Keratinocyte (primary cell): ENCODE results near the gene CACNG4.

Source experiments
- EZH2 ChIP-seq: IDR thresholded peaks from one replicate; pipeline ENCODE4 v1.6.1; 2012; ENCODE audit warnings: inconsistent platforms, mild to moderate bottlenecking, low read length, moderate library complexity
- TF ChIP-seq, protein P1 (sequence below), 3 experiments: IDR thresholded peaks in 1 of 3; conservative IDR thresholded peaks in 1 of 3; optimal IDR thresholded peaks in 1 of 3; 2 replicates in 2 of 3; 3 replicates in 1 of 3; pipeline versions ENCODE3 to v1.5.1; 2011; ENCODE audit warnings: low read length in 3 of 3, mild to moderate bottlenecking in 3 of 3, moderate library complexity in 2 of 3, control low read depth in 1 of 3, inconsistent platforms in 1 of 3; ENCODE audit not compliant: insufficient read depth in 2 of 3; ENCODE audit errors: extremely low read depth in 1 of 3

DNA sequence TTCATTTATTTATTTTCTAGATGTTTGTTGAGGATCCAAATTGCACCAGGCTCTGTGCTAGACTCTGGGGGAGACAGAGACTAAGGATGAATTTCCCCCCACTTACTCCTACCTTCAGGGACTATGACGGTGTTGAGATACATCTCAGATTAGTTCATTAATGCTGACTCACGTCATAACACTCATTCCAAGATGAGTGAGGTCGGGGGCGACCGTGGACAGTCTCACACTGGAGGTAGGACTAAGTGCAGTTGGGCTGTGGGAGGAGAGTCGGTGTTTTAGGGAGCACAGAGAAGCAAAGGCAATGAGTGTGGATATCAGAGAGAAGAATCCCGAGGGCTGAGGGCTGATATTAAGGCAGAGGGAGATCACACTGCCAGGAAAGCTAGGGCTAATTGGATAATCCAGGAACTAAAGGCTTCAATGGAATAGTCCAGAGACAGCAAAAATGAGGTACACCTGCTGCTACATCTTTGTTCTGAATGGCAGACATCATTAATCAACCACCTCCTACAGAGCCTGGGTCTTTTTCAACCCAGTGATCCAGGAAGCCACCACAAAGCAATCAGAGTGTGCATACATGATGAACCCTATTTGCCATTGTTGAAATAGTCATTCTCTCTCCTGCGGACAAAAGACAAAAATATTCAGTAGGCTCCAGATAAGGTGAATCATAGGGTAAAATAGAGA, 38.6 kb upstream of the CACNG4 start:
- TF ChIP-seq, protein P1, sequence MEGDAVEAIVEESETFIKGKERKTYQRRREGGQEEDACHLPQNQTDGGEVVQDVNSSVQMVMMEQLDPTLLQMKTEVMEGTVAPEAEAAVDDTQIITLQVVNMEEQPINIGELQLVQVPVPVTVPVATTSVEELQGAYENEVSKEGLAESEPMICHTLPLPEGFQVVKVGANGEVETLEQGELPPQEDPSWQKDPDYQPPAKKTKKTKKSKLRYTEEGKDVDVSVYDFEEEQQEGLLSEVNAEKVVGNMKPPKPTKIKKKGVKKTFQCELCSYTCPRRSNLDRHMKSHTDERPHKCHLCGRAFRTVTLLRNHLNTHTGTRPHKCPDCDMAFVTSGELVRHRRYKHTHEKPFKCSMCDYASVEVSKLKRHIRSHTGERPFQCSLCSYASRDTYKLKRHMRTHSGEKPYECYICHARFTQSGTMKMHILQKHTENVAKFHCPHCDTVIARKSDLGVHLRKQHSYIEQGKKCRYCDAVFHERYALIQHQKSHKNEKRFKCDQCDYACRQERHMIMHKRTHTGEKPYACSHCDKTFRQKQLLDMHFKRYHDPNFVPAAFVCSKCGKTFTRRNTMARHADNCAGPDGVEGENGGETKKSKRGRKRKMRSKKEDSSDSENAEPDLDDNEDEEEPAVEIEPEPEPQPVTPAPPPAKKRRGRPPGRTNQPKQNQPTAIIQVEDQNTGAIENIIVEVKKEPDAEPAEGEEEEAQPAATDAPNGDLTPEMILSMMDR (optimal IDR thresholded peaks at IDR 0.05 in 1 of 3, IDR thresholded peaks at IDR 0.05 in 1 of 3, conservative IDR thresholded peaks at IDR 0.05 in 1 of 3; ENCODE audit: extremely low read depth in 1 of 3, insufficient read depth in 2 of 3, low read length in 3 of 3): no peak
- TF ChIP-seq EZH2: no peak
